ENCODE measurements around the gene ZNF764. TPM values are rescaled to one million over a fixed set of nuclear protein-coding genes. Genes with fewer than 3 reads are reported as not detected.
A peak's percentile ranks its signal among the peaks of the same experiment; 100 is the strongest.

The ZNF764 gene
- total and polyA plus RNA-seq, 9 of the 15 experiments (the other 6 are each of a cell fraction or from before 2014, with no cell fraction given), result 0.69 to 10.1 (median 4.1) TPM

DNA sequence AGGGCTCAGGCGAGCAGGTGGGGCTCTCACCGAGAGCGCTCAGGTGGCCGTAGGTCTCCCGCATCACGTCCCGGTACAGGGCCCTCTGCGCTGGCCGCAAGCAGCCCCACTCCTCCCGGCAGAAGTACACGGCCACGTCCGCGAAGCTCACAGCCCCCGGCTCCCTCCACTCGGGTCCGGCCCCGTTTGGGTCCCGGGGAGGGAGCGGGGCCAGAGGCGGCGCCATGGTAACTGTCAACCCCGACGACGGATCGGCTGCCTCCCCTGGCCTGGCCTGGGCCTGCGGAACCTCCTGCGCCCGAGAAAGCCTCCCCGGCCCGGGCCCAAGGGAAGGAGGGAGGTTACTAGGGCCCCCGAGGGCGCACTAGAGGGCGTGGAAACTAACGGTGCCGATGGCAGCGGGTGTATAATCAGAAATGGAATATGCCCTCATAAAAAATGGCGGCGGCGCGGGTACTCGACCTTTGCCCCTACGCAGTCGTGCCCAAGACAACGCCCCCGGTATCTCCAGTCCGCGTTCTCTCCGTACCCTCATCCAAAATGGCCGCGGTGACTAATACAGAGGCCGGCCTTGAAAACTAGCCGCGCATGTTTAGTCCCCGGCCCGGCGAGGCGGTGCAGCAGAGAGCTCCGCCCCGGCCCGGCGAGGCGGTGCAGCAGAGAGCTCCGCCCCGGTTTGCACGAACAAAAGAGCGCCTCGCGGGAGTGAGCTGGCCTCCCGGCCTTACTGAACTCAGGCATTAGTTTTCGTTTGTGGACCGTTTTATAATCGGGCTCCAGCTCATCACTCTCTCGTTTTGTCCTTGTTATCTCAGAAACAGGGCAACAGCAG lies at the start of gene ZNF764 (continued):
- TF ChIP-seq, protein P1, sequence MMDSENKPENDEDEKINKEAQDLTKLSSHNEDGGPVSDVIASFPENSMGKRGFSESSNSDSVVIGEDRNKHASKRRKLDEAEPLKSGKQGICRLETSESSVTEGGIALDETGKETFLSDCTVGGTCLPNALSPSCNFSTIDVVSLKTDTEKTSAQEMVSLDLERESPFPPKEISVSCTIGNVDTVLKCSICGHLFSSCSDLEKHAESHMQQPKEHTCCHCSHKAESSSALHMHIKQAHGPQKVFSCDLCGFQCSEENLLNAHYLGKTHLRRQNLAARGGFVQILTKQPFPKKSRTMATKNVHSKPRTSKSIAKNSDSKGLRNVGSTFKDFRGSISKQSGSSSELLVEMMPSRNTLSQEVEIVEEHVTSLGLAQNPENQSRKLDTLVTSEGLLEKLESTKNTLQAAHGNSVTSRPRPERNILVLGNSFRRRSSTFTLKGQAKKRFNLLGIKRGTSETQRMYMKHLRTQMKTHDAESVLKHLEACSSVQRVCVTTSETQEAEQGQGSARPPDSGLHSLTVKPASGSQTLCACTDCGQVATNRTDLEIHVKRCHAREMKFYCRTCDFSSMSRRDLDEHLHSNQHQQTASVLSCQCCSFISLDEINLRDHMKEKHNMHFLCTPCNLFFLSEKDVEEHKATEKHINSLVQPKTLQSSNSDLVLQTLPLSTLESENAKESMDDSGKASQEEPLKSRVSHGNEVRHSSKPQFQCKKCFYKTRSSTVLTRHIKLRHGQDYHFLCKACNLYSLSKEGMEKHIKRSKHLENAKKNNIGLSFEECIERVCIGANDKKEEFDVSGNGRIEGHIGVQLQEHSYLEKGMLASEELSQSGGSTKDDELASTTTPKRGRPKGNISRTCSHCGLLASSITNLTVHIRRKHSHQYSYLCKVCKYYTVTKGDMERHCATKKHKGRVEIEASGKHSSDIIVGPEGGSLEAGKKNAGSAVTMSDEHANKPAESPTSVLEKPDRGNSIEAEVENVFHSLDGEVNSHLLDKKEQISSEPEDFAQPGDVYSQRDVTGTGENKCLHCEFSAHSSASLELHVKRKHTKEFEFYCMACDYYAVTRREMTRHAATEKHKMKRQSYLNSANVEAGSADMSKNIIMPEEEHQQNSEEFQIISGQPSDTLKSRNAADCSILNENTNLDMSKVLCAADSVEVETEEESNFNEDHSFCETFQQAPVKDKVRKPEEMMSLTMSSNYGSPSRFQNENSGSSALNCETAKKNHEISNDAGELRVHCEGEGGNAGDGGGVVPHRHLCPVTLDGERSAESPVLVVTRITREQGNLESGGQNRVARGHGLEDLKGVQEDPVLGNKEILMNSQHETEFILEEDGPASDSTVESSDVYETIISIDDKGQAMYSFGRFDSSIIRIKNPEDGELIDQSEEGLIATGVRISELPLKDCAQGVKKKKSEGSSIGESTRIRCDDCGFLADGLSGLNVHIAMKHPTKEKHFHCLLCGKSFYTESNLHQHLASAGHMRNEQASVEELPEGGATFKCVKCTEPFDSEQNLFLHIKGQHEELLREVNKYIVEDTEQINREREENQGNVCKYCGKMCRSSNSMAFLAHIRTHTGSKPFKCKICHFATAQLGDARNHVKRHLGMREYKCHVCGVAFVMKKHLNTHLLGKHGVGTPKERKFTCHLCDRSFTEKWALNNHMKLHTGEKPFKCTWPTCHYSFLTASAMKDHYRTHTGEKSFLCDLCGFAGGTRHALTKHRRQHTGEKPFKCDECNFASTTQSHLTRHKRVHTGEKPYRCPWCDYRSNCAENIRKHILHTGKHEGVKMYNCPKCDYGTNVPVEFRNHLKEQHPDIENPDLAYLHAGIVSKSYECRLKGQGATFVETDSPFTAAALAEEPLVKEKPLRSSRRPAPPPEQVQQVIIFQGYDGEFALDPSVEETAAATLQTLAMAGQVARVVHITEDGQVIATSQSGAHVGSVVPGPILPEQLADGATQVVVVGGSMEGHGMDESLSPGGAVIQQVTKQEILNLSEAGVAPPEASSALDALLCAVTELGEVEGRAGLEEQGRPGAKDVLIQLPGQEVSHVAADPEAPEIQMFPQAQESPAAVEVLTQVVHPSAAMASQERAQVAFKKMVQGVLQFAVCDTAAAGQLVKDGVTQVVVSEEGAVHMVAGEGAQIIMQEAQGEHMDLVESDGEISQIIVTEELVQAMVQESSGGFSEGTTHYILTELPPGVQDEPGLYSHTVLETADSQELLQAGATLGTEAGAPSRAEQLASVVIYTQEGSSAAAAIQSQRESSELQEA (IDR thresholded peaks at IDR 0.05; ENCODE audit: low read depth), result no peak
- TF ChIP-seq, protein P2, sequence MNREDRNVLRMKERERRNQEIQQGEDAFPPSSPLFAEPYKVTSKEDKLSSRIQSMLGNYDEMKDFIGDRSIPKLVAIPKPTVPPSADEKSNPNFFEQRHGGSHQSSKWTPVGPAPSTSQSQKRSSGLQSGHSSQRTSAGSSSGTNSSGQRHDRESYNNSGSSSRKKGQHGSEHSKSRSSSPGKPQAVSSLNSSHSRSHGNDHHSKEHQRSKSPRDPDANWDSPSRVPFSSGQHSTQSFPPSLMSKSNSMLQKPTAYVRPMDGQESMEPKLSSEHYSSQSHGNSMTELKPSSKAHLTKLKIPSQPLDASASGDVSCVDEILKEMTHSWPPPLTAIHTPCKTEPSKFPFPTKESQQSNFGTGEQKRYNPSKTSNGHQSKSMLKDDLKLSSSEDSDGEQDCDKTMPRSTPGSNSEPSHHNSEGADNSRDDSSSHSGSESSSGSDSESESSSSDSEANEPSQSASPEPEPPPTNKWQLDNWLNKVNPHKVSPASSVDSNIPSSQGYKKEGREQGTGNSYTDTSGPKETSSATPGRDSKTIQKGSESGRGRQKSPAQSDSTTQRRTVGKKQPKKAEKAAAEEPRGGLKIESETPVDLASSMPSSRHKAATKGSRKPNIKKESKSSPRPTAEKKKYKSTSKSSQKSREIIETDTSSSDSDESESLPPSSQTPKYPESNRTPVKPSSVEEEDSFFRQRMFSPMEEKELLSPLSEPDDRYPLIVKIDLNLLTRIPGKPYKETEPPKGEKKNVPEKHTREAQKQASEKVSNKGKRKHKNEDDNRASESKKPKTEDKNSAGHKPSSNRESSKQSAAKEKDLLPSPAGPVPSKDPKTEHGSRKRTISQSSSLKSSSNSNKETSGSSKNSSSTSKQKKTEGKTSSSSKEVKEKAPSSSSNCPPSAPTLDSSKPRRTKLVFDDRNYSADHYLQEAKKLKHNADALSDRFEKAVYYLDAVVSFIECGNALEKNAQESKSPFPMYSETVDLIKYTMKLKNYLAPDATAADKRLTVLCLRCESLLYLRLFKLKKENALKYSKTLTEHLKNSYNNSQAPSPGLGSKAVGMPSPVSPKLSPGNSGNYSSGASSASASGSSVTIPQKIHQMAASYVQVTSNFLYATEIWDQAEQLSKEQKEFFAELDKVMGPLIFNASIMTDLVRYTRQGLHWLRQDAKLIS (CRISPR knock-in tag; IDR thresholded peaks at IDR 0.05), result no peak
- TF ChIP-seq, protein P3, sequence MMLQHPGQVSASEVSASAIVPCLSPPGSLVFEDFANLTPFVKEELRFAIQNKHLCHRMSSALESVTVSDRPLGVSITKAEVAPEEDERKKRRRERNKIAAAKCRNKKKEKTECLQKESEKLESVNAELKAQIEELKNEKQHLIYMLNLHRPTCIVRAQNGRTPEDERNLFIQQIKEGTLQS (IDR thresholded peaks at IDR 0.05), result peak; percentile 75
- TF ChIP-seq, protein P3 (CRISPR knock-in tag; conservative IDR thresholded peaks at IDR 0.05), result peak; percentile 89
- TF ChIP-seq ZSCAN29 (IDR thresholded peaks at IDR 0.05), result no peak
- TF ChIP-seq PYGO2 (tag; IDR thresholded peaks at IDR 0.05), result no peak
- no peak for TF ChIP-seq POLR2AphosphoS2 (IDR thresholded peaks at IDR 0.05; ENCODE audit: low read length)
- TF ChIP-seq, protein P4, sequence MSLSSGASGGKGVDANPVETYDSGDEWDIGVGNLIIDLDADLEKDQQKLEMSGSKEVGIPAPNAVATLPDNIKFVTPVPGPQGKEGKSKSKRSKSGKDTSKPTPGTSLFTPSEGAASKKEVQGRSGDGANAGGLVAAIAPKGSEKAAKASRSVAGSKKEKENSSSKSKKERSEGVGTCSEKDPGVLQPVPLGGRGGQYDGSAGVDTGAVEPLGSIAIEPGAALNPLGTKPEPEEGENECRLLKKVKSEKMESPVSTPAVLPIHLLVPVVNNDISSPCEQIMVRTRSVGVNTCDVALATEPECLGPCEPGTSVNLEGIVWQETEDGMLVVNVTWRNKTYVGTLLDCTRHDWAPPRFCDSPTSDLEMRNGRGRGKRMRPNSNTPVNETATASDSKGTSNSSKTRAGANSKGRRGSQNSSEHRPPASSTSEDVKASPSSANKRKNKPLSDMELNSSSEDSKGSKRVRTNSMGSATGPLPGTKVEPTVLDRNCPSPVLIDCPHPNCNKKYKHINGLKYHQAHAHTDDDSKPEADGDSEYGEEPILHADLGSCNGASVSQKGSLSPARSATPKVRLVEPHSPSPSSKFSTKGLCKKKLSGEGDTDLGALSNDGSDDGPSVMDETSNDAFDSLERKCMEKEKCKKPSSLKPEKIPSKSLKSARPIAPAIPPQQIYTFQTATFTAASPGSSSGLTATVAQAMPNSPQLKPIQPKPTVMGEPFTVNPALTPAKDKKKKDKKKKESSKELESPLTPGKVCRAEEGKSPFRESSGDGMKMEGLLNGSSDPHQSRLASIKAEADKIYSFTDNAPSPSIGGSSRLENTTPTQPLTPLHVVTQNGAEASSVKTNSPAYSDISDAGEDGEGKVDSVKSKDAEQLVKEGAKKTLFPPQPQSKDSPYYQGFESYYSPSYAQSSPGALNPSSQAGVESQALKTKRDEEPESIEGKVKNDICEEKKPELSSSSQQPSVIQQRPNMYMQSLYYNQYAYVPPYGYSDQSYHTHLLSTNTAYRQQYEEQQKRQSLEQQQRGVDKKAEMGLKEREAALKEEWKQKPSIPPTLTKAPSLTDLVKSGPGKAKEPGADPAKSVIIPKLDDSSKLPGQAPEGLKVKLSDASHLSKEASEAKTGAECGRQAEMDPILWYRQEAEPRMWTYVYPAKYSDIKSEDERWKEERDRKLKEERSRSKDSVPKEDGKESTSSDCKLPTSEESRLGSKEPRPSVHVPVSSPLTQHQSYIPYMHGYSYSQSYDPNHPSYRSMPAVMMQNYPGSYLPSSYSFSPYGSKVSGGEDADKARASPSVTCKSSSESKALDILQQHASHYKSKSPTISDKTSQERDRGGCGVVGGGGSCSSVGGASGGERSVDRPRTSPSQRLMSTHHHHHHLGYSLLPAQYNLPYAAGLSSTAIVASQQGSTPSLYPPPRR (CRISPR knock-in tag; IDR thresholded peaks at IDR 0.05; ENCODE audit: borderline replicate concordance), result no peak

Data from K562 (cell line).